Stomach (tissue), 4 donors: ENCODE measurements around the gene PYGO2.

Experiments used
- POLR2A ChIP-seq, 4 donors: fragments of 450-650 bp; IDR thresholded peaks; one replicate each; pipeline ENCODE4 v1.6.1; 2016; ENCODE audit warnings: antibody characterized with exemption in 4 of 4, control low read depth in 2 of 4, mild to moderate bottlenecking in 1 of 4, moderate library complexity in 1 of 4
- POLR2AphosphoS5 ChIP-seq, 3 donors: sonication (generic); formaldehyde crosslinking; IDR thresholded peaks; one replicate each; pipeline ENCODE4 v1.6.1; 2016; ENCODE audit warnings: antibody characterized with exemption in 3 of 3
- TF ChIP-seq, protein P1 (sequence below), 7 experiments: fragments of 450-650 bp in 4 of 7; fragments of 200-600 bp in 3 of 7; sonication (generic) in 3 of 7; IDR thresholded peaks; one replicate each; pipeline ENCODE4 v1.5.1; 2016 to 2019; ENCODE audit warnings: antibody characterized with exemption in 7 of 7, control low read depth in 2 of 7, mild to moderate bottlenecking in 1 of 7

- TF ChIP-seq POLR2A (IDR thresholded peaks at IDR 0.05): no peak
- TF ChIP-seq, protein P1, sequence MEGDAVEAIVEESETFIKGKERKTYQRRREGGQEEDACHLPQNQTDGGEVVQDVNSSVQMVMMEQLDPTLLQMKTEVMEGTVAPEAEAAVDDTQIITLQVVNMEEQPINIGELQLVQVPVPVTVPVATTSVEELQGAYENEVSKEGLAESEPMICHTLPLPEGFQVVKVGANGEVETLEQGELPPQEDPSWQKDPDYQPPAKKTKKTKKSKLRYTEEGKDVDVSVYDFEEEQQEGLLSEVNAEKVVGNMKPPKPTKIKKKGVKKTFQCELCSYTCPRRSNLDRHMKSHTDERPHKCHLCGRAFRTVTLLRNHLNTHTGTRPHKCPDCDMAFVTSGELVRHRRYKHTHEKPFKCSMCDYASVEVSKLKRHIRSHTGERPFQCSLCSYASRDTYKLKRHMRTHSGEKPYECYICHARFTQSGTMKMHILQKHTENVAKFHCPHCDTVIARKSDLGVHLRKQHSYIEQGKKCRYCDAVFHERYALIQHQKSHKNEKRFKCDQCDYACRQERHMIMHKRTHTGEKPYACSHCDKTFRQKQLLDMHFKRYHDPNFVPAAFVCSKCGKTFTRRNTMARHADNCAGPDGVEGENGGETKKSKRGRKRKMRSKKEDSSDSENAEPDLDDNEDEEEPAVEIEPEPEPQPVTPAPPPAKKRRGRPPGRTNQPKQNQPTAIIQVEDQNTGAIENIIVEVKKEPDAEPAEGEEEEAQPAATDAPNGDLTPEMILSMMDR (IDR thresholded peaks at IDR 0.05): no peak
- TF ChIP-seq POLR2AphosphoS5 (IDR thresholded peaks at IDR 0.05): no peak
Observed at GRCh38 chr1:154978360-154978759, 16.8 kb upstream of the PYGO2 start.
